Measurements from ENCODE around the gene YIPF2.
"Not testable (repeated sequence)": the region's sequence is repeated elsewhere in the genome, so short reads cannot be mapped to it uniquely, and the experiment has no call there.

DNA sequence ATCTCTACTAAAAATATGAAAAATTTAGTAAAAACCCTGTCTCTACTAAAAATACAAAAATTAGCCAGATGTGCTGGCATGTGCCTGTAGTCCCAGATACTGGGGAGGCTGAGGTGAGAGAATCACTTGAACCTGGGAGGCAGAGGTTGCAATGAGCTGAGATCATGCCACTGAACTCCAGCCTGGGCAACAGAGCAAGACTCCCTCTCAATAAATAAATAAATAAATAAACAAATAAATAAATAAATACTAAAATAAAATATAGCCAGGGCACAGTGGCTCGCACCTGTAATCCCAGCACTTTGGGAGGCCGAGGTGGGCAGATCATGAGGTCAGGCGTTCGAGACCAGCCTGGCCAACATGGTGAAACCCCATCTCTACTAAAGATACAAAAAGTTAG, 15.0 kb upstream of the YIPF2 start:
- TF ChIP-seq JUN (IDR thresholded peaks at IDR 0.05); CBX8 (IDR thresholded peaks at IDR 0.05); MAZ (IDR thresholded peaks at IDR 0.05; ENCODE audit: borderline replicate concordance, low read depth, low read length); ZNF302 (CRISPR knock-in tag; IDR thresholded peaks at IDR 0.05); CHD2 (IDR thresholded peaks at IDR 0.05; ENCODE audit: low read length, partially characterized antibody): not testable (repeated sequence)
- TF ChIP-seq, protein P1, sequence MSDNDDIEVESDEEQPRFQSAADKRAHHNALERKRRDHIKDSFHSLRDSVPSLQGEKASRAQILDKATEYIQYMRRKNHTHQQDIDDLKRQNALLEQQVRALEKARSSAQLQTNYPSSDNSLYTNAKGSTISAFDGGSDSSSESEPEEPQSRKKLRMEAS (IDR thresholded peaks at IDR 0.05) = not testable (repeated sequence)
- TF ChIP-seq, protein P2, sequence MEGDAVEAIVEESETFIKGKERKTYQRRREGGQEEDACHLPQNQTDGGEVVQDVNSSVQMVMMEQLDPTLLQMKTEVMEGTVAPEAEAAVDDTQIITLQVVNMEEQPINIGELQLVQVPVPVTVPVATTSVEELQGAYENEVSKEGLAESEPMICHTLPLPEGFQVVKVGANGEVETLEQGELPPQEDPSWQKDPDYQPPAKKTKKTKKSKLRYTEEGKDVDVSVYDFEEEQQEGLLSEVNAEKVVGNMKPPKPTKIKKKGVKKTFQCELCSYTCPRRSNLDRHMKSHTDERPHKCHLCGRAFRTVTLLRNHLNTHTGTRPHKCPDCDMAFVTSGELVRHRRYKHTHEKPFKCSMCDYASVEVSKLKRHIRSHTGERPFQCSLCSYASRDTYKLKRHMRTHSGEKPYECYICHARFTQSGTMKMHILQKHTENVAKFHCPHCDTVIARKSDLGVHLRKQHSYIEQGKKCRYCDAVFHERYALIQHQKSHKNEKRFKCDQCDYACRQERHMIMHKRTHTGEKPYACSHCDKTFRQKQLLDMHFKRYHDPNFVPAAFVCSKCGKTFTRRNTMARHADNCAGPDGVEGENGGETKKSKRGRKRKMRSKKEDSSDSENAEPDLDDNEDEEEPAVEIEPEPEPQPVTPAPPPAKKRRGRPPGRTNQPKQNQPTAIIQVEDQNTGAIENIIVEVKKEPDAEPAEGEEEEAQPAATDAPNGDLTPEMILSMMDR (IDR thresholded peaks at IDR 0.05) = not testable (repeated sequence)
- TF ChIP-seq, protein P3, sequence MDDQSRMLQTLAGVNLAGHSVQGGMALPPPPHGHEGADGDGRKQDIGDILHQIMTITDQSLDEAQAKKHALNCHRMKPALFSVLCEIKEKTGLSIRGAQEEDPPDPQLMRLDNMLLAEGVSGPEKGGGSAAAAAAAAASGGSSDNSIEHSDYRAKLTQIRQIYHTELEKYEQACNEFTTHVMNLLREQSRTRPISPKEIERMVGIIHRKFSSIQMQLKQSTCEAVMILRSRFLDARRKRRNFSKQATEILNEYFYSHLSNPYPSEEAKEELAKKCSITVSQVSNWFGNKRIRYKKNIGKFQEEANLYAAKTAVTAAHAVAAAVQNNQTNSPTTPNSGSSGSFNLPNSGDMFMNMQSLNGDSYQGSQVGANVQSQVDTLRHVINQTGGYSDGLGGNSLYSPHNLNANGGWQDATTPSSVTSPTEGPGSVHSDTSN (IDR thresholded peaks at IDR 0.05) = not testable (repeated sequence)
- TF ChIP-seq, protein P4, sequence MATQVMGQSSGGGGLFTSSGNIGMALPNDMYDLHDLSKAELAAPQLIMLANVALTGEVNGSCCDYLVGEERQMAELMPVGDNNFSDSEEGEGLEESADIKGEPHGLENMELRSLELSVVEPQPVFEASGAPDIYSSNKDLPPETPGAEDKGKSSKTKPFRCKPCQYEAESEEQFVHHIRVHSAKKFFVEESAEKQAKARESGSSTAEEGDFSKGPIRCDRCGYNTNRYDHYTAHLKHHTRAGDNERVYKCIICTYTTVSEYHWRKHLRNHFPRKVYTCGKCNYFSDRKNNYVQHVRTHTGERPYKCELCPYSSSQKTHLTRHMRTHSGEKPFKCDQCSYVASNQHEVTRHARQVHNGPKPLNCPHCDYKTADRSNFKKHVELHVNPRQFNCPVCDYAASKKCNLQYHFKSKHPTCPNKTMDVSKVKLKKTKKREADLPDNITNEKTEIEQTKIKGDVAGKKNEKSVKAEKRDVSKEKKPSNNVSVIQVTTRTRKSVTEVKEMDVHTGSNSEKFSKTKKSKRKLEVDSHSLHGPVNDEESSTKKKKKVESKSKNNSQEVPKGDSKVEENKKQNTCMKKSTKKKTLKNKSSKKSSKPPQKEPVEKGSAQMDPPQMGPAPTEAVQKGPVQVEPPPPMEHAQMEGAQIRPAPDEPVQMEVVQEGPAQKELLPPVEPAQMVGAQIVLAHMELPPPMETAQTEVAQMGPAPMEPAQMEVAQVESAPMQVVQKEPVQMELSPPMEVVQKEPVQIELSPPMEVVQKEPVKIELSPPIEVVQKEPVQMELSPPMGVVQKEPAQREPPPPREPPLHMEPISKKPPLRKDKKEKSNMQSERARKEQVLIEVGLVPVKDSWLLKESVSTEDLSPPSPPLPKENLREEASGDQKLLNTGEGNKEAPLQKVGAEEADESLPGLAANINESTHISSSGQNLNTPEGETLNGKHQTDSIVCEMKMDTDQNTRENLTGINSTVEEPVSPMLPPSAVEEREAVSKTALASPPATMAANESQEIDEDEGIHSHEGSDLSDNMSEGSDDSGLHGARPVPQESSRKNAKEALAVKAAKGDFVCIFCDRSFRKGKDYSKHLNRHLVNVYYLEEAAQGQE (IDR thresholded peaks at IDR 0.05) = not testable (repeated sequence)

All from A549 (cell line).